ENCODE data around the gene LMX1B.
"Not testable (repeated sequence)": the region's sequence is repeated elsewhere in the genome, so short reads cannot be mapped to it uniquely, and the experiment has no call there.

The LMX1B gene

DNA sequence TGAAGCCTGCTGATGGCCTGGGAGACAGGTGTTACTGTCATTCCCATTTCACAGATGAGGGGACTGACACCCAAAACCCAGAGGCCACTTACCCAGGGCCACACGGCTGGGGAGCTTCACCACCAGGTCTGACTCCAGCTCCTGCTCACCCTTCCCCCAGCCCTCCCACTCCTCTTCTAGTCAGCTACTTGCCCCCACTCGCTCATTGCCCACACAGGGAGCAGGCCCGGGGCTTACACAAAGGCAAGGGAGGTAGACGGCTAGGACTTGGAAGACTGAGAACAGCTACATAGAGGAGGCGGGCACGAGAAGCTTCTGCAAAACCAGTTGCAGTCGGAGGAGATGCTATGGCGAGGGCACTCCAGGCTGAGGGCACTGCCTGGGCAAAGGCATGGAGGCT, 21.3 kb downstream of the LMX1B start:
- no peak for DNase-seq

DNA sequence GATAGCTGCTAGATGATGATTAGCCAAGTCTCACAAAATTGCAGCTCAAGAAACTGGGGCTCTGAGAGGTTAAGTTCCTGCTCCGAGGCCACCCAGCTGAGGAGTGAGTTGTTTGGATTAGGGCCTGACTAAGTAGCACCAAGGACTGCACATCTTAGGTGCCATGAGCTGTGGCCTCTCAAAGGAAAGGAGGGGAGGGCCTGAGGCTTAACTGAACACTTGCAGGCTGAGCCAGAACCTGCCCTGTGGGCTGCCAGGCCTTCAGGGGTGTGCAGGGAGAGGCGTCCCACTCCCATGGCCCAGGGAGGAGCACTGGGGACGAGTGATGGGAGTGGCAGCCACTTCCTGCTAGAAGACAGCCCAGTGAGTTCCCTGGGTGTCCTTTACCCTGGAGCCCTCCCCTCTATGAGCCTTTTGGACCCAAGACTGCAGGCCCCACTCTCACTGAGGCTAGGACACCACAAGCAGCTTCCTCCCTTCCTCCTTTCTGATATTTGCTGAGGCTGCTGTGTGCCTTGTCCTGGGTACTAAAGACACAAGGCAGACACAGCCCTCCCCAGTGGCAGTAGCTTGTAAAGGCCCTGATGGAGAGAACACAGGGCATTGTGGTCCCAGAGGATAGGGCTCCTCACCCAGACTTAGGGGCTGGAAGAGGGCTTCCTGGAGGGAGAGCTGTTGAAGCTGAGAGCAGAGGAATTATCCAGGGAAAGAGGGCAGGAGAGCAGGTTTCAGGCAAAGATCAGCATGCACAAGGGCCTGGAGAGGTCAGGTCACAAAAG, 22.1 kb downstream of the LMX1B start:
- DNase-seq, result no peak

DNA sequence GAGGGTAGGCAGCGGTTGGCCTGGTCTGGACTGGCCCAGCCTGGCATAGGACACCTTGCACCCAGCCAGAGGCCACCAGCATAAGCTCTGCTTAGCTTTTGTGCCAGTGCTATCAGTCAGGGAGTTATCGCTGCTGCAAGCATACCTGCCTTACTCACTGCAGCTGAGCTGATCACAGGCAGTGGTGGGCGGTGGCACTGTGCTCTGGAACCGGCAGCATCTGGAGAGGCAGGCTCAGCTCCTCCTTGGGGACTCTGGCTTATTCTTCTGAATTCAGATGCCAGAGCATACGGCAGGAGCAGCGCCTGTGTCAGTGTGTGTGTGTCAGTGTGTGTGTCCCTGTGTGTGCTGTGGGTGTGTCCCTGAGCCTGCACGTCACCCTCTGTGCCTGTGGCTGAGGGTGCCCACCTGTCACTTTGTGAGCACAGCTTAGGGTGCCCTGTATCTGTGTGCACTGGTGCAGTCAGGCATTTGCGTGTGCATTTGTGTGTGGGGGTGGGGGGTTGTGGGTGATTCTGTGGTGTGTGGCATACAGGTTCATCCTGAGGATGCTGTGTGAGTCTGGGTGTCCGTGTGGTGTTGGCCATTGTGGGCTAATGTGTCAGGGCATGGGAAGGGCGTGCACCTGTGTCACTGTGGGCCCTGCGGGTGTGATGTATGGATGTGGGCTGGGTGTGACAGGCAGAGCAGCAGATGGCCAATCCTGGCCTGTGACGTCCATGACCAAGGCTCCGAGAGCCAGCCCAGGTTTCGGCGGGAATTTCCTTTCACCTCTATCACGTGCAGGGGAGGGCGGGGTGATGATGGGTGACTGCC, 23.5 kb downstream of the LMX1B start:
- DNase-seq, result no peak

DNA sequence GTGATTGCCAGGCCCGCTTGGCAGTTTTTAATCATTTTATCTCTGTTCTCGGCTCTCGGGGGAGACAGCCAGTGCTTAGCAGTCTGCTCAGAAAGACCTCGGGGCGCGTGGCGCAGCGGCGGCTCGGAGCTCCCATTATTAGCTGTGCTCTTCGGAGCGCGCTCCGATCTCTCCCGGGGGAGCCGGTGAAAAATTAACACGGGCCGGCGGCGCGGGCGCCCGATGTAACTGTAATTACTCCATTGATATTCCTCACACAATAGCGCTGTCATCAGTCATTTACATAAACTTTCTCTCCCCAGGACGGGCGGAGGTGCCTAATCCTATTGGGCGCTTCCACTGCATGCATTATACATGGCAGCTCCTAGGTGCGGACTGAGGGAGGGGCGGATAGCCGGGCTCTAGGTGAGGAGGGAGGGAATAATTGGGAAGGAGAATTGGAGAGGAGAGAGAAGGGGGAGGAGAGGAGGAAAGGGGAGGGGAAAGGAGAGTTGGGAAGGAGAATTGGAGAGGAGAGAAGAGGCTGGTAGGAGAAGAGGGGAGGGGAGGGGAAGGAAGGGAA, 24.9 kb downstream of the LMX1B start:
- DNase-seq, result no peak

DNA sequence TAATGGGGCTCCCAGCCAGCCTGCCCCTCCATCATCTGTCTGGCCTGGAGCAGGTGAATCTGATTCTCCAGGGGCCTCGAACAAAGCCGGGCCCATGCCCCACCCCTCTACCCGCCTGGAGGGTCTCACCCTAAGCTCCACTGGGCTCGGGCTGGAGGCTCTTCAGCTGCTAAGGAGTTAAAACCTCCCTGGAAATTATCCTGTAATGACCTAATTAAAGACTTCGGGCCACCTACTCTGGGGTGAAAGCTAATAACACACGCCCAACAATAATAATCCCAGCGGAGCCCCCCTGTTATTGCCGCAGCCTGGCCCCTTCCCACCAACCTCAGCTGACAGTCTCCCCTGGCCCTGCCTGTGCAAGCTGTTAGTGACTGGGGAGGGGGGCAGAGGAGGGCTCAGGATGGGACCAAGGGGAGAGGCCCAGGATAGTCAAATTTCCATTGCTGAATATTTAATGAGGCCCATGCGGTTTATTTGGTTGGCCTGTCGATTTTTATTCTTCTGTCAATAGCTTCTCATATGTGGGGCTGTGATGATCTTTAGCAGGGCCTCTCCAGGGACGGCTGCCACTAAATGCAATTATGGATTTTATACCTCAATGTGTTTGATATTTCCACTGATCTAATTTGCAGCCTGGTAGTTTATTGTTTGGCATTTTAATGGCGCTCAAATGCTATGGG, 25.7 kb downstream of the LMX1B start:
- no peak for DNase-seq

DNA sequence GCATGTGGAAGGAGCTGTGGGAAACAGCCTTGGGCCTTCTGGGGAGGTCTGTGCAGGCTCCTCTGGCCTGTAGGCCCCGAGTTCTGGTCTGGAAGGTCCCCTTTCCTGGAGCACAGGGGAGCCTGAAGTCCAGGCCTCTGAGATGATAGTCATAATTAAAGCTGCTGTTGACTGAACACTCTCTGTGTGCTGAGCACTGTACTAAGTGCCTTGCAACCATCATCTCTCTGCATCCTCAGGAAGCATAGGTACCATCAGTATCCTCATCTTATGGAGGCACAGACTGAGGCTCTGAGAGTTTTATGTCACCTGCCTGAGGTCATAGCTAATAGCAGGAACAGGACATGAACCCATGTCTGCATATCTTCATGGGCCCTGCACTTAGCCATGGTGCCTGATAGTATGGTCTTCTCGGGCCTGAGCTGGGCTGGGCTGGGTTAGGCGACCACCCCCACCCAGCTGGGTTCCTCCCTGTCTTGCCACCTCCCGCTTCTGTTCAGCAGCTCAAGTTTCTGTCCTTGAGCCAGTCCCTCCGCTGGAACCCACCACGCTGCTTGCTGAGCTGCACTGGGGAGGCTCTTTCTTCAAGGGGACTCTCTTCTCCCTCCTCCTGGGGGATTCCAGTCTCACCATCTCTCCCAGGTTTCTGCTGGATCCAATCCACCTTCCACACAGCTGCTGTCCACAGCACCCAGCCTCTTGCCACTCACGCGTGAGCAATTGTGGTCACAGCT, 27.6 kb downstream of the LMX1B start:
- DNase-seq, result no peak

DNA sequence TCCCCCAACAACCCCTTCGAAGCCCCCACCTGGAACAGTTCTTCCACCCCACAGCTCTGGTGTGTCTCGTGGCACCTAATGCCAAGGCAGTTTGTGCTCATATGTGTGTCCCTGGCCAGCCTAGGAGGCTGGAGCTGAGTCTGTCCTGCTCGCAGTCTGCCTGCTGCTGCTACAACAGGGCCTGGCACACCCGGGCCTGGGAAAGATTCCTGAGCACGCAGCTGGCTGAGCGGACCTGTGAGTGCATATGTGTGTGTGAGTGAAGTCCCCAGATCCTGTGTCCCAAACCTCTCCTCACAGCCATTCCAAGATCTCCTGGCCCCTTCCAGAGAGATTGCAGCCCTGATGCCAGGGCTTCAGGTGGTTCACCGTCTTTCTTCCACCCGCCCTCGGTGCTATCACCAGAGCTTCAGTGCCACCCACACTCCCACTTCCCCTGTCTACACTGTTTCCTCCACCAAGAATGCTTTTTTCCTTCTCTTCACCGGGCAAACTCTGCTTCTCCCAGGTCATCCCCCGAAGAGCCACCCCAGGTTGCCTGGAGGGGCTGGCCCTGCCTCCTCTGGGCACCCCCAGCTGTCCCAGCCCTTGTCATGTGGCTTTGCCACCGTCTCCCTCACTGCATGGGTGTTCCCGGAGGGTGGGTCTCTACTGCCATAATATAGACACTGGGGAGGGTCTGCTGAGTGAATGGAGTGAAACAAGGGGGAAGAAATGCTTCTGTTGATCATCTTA, 28.4 kb downstream of the LMX1B start:
- no peak for DNase-seq

DNA sequence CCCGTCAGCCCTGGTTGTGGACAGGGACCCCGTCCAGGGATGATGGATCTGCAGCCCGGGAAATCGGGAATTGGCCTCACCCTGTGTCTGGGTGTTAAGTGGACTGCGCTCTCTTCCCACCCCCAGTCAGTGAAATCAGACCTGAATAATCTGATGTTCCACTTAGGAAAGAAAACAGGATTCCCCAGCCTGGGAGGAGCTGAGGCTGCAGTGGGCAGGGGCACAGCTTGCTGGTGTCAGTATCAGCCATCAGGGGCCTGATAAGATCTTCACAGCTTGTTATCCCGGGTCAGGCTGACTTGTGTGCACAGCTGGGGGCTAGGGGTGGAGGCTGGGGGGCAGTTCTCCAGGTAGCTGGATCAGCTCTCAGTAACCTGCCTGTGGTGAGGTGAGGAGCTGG, 29.1 kb downstream of the LMX1B start:
- DNase-seq, result no peak

DNA sequence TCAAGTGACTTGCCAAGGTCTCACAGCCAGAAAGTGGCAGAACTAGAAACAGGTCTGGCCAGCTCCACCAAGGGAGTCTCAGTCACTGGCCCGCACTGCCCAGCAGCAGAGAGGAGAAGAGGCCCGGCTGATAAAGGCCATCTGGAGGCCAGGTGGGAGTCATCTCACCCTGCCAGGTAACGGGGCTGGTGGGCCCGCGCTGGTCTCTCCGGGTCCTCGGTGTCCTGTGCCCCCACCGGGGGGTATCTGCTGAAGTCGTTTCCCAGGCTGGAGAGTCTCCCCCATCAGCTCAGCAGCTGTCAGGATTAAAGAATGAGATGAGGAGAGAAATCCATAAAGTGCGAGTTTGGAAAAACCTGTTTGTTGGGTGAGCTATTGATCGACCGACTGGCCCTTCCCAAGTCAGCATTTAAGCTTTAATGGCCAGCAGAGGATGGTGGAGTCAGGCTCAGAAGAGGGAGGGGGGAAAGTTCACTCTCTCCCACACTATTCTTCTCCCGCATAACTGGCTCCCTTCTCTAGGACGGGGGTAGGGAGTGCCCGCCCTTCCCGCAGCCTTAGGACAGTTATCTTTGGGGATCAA, 30.3 kb downstream of the LMX1B start:
- no peak for DNase-seq

DNA sequence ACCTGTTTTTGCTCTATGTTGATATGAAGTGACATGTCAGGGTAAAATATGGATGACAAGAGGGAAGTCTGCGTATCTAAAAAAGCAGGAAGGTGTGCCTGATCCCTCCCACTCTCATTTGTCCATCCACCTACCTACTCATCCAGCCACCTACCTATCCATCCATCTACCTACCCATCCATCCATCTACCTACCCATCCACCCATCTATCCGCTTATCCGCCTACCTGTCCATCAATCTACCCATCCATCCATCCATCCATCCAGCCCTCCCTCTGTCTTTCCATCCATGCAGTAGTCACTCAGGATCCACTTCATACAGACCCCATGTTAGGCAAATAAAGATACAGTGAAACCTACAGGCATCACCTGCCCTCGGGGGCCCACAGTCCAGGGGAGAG, 32.4 kb downstream of the LMX1B start:
- no peak for DNase-seq

DNA sequence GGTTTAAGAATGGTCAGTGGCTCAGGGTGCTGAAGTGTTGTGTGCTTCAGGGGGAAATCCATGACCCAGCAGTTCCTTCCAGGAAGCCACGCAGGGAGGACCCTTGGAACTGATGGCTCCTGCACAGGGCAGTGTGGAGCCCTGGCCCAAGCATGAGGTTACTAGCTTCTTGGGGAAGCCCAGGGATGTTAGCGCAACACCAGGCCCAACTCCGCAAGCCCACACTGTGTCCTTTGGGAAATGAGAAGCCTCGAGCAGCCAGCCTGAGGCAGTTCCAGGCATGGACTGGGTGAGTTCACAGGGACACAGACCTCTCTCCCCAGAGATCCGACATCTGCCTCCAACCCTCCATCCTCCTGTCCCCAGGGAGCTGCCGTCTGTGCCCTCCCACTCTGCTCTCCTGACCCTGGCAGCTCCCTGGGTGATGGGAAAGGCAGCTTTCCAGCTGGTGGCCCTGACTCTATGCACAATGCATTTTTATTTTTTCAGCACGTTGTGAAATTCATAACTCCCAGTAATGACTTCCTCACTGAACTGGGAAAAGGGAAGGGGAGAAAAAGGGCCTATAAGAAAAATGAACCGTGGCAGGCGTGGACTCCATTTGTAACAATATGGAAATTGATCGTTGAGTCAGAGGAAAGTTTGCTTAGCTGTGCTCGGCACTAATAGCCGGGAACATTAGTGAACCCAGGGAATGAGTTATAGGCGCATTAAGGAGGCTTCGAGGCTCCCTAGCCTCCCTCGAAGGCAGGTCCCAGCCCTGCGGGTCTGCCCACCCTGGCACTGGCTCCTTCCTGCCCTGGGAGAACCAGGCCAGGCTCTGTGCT, 34.1 kb downstream of the LMX1B start:
- DNase-seq, result no peak

DNA sequence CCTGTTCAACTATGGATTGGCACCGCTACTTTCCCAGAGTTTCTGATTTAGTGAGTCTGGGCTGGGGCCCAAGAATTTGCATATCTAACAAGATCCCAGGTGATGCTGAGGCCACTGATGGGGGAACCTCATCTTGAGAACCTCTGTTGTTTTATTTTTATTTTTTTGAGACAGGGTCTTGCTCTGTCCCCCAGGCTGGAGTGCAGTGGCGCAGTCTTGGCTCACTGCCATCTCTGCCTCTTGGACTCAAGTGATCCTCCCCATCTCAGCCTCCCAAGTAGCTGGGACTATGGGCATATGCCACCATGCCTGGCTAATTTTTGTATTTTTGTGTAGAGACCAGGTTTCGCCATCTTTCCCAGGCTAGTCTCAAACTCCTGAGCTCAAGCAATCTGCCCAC, 35.7 kb downstream of the LMX1B start:
- no peak for DNase-seq

DNA sequence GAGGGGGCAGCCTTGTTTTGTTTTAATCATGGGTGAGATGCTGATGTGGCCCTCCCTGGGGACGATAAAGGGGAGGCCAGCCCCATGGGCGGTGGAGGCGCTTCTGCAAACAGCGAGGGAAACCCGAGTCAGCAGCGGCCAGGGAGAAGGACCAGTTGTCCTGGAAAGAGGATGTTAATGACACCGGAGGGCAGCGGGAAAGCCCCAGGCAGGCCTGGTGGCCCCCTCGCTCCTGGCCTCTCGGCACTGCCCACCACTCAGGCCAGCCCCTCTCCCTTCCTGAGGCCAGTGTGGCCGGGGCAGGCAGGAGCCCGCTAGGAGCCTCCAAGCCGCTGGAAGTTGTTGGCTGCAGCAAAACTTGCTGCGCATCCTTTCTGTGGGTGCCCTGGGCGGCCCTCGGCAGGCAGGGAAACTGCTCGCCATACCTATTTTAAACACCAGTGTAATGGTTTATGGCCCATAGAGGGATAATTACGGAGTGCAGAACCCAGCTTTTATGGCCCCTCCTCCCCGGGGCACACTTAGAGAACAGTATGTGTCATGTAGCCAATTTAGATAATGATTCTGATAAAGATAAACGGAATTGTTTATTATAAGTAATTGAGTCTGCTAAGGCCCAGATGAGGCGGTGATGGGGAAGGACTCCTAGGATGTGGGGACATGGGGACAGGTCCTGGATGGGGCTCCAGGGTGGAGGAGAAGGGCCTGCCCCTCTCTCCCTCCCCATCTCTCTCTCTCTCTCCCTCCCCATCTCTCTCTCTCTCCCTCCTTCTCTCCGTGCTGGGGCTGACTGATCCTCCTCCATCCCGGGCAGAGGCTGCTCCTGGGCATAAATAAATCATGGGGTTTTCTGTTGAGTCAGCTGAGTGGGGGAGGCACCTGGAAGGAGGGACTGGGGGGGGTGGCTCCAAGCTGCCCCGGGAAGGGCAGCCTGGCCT, 36.9 kb downstream of the LMX1B start:
- no peak for DNase-seq

DNA sequence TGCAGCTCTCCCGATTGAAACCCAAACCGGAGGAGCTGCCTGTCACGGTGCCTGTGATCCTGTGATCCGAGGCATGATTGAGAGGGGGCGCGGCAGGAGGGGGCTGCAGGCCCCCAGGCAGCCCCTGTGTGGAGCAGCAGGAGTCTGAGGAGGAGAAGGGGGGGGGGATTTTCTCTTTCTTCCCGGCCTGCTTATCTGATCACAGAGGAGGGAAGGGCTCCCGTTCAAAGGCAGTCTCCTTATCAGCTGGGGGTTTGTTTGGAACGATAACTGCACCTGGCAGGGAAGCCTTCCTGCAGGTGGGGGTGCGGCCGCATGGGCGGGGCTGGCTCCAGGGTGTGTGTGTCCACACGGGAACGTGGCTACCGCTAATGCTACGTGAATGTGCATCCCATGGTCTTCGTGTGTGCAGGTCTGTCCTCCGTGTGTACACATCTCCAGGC, 38.4 kb downstream of the LMX1B start:
- DNase-seq, result no peak

DNA sequence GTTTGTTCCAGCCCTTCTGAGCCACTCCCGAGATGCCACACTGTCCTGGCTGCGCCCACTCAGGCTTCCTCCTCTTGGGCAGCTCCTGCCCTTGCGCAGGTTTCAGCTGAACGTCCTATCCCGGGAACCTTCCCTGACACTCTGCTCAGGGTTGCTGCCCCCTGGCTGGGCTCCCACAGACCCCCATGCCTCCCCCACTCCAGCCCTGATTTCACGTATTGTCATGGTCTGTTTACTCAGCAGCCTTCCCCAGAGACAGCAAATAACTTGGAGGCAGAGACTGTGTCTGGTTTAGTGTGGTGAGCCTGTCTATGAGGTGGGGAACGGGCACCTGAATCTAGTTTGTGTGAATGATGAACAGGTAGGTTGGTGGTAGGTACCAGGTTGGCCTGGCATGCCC, 40.4 kb downstream of the LMX1B start:
- no peak for DNase-seq

DNA sequence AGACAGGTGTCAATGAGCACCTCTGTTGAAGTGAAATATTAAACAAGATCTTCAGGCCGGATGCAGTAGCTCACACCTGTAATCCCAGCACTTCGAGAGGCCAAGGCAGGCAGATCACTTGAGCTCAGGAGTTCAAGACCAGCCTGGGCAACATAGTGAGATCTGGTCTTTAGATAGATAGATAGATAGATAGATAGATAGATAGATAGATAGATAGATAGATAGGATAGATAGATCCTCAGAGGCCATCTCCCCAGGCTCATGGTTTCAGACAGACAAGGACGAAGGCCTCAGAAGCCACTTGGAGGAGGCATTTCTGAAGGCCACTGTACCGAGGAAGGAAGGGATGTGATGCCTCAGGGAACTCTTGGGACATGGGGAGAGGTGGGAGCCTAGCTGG, 42.5 kb downstream of the LMX1B start:
- not testable (repeated sequence) for DNase-seq

DNA sequence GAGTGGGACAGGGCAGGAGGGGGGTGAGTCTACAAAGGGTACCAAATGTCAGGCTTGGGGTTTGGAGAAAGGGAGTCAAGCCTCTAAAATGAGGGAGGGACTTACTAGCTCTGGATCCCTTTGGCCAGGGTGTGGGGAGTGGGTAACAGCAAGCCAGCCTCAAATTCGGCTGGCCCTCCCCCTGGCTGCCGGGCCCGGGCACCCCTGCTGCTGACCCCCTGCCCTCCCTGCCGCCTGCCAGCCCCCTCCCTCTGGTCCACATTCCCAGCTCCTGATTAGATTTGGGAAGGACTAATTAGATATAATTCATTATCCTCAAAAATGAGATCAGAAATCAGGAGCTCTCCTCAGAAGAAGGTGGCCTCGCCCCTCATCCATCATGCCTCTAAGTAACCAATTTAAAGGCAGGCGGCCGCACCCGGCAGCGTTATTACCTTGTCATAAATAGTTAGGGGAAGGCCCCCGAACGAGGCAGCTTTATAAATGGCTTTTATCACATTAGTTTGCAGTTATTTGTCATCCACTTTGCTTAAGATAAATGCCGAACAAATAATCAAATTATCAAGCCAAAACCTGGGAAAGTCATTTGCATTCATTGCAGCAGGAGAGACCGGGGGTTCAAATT, 44.6 kb downstream of the LMX1B start:
- DNase-seq, result no peak

DNA sequence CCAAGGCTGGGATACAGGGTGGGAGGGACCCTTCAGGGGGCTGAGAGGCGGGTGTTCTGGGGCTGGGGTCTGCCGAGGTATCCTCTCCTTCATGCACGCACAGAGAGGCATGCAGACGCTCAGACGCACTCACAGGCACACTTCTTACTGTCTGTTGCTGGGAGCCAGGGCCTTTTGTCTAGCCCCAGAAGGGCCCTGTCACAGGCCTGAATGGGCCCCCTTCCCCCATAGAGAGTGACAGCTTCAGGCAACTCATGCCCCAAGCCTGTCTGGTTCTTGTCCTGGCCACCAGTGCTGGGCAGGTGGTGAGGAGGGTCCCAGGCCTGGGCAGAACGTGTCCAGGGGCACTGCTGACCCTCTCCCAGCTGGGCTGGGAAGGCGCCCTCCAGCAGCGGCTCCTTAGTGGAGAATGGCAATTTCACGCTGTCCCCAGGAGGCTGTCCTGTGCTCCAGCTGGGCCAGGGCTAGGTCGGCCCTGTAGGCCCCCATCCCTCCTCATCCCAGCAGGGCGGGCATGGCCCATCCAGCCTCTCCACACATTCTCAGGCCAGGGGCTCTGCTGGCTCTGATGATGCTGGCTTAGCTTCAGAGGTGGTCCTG, 45.3 kb downstream of the LMX1B start:
- no peak for DNase-seq

All from fibroblast of skin of abdomen (primary cell).